A549 (cell line): Measurements from ENCODE around the gene RANGRF. TPM values are rescaled to one million over a fixed set of nuclear protein-coding genes. Genes with fewer than 3 reads are reported as not detected.
A peak's percentile ranks its signal among the peaks of the same experiment; 100 is the strongest.

Experiments used
- ATAC-seq, 2 experiments: fragments of 200-7000 bp in 1 of 2; fragments of >200 bp in 1 of 2; cut with Nextera tagmentation in 1 of 2; cut with Tn5 transposase in 1 of 2; 3 replicates each; pipeline versions ENCODE4 v1.8.0 to v1.9.1; 2018 to 2020; ENCODE audit warnings: mild to moderate bottlenecking in 1 of 2, moderate library complexity in 1 of 2
- CTCF ChIA-PET: fragments of 300-600 bp; sonication (Branson Sonifier 250); formaldehyde crosslinking; extraction: SDS; loops from one replicate; lab custom pipeline; 2021; ENCODE audit warnings: antibody characterized with exemption, inconsistent platforms; lab: Yijun Ruan, JAX
- POLR2A ChIA-PET: fragments of 350-600 bp; formaldehyde crosslinking; extraction: SDS; loops from one replicate; lab custom pipeline; 2021; ENCODE audit warnings: antibody characterized with exemption, inconsistent platforms; lab: Yijun Ruan, JAX
- DNase-seq, 2 experiments: peaks; one replicate each; pipeline versions ENCODE4 v3.0.0 to v3.0.0-alpha.2; 2011 to 2016; ENCODE audit warnings: low read depth in 1 of 2, low spot score in 1 of 2
- FAIRE-seq: peaks from 2 replicates; lab custom pipeline; 2011; peaks lifted over from hg19 to GRCh38; lab: Jason Lieb, UNC
- H3K27ac ChIP-seq, 2 experiments: fragments of >200 bp; sonication (Bioruptor Twin); formaldehyde crosslinking; 3 replicates each; pipeline ENCODE4 v1.5.1; 2016 to 2017
- H3K4me1 ChIP-seq: fragments of >200 bp; sonication (Bioruptor Twin); formaldehyde crosslinking; 3 replicates; pipeline ENCODE4 v1.6.1; 2016
- H3K4me2 ChIP-seq: fragments of >200 bp; sonication (Bioruptor Twin); formaldehyde crosslinking; 3 replicates; pipeline ENCODE4 v1.6.1; 2016
- H3K4me3 ChIP-seq: fragments of >200 bp; sonication (Bioruptor Twin); formaldehyde crosslinking; 3 replicates; pipeline ENCODE4 v1.5.1; 2016
- H3K9me3 ChIP-seq: fragments of >200 bp; sonication (Bioruptor Twin); formaldehyde crosslinking; 3 replicates; pipeline ENCODE4 v1.6.1; 2016
- CHD2 ChIP-seq: fragments of 150-350 bp; IDR thresholded peaks from 2 replicates; pipeline ENCODE4 v1.6.1; 2014; ENCODE audit warnings: low read length; ENCODE audit not compliant: partially characterized antibody
- CHD4 ChIP-seq: fragments of 200-600 bp; sonication (generic); IDR thresholded peaks from 2 replicates; pipeline ENCODE4 v1.6.1; 2016; ENCODE audit warnings: antibody characterized with exemption, mild to moderate bottlenecking, borderline replicate concordance
- EHF ChIP-seq: fragments of 250-450 bp; sonication (Bioruptor Pico); IDR thresholded peaks from 2 replicates; pipeline ENCODE4 v1.5.0; 2020; ENCODE audit warnings: mild to moderate bottlenecking
- EHMT2 ChIP-seq: fragments of 200-600 bp; sonication (generic); IDR thresholded peaks from 2 replicates; pipeline ENCODE4 v1.6.1; 2016; ENCODE audit warnings: antibody characterized with exemption, low read depth, mild to moderate bottlenecking, moderate library complexity
- ESRRA ChIP-seq: fragments of 150-350 bp; IDR thresholded peaks from 2 replicates; pipeline ENCODE4 v1.6.1; 2014; ENCODE audit warnings: mild to moderate bottlenecking, low read length, borderline replicate concordance
- FOSB ChIP-seq: fragments of 250-450 bp; sonication (Bioruptor Pico); IDR thresholded peaks from 2 replicates; pipeline ENCODE4 v1.5.0; 2020; ENCODE audit warnings: mild to moderate bottlenecking, moderate library complexity
- FOSL2 ChIP-seq, 2 experiments: fragments of 450-650 bp in 1 of 2; fragments of >200 bp in 1 of 2; sonication (Bioruptor Twin) in 1 of 2; formaldehyde crosslinking; IDR thresholded peaks; 2 replicates each; pipeline versions ENCODE4 v1.5.0 to v1.6.1; 2016 to 2020; ENCODE audit warnings: mild to moderate bottlenecking in 1 of 2, moderate library complexity in 1 of 2
- FOXS1 ChIP-seq: fragments of 250-450 bp; sonication (Bioruptor Pico); IDR thresholded peaks from 2 replicates; pipeline ENCODE4 v1.5.0; 2020; ENCODE audit warnings: mild to moderate bottlenecking, moderate library complexity
- GATA3 ChIP-seq: IDR thresholded peaks from 2 replicates; pipeline ENCODE4 v1.6.1; 2012; ENCODE audit warnings: borderline replicate concordance
- HOXA7 ChIP-seq: fragments of 250-450 bp; sonication (Bioruptor Pico); IDR thresholded peaks from 2 replicates; pipeline ENCODE4 v1.5.0; 2020; ENCODE audit warnings: mild to moderate bottlenecking, moderate library complexity
- JUN ChIP-seq, 2 experiments: fragments of >200 bp; sonication (Bioruptor Twin); formaldehyde crosslinking; IDR thresholded peaks; 2 replicates in 1 of 2; 3 replicates in 1 of 2; pipeline ENCODE4 v1.6.1; 2016 to 2017
- JUNB ChIP-seq: fragments of >200 bp; sonication (Bioruptor Twin); formaldehyde crosslinking; IDR thresholded peaks from 2 replicates; pipeline ENCODE4 v1.6.1; 2016
- KDM1A ChIP-seq: fragments of 200-600 bp; sonication (generic); IDR thresholded peaks from 2 replicates; pipeline ENCODE4 v1.6.1; 2016; ENCODE audit warnings: low read depth, mild to moderate bottlenecking
- KDM5A ChIP-seq: fragments of 200-600 bp; sonication (generic); IDR thresholded peaks from 2 replicates; pipeline ENCODE4 v1.6.1; 2016; ENCODE audit warnings: antibody characterized with exemption, mild to moderate bottlenecking
- MAFK ChIP-seq: fragments of 450-650 bp; IDR thresholded peaks from 2 replicates; pipeline ENCODE4 v1.6.1; 2014; ENCODE audit not compliant: partially characterized antibody
- MAZ ChIP-seq: fragments of 150-350 bp; IDR thresholded peaks from 2 replicates; pipeline ENCODE4 v1.6.1; 2014; ENCODE audit warnings: antibody characterized with exemption, low read depth, low read length, borderline replicate concordance
- NFE2L2 ChIP-seq: fragments of 150-350 bp; conservative IDR thresholded peaks from 2 replicates; pipeline ENCODE4 v1.6.1; 2014; ENCODE audit warnings: low read length
- PHF8 ChIP-seq: fragments of 200-600 bp; sonication (generic); IDR thresholded peaks from 2 replicates; pipeline ENCODE4 v1.6.1; 2016; ENCODE audit warnings: low read depth, mild to moderate bottlenecking, antibody characterized with exemption, moderate library complexity, borderline replicate concordance
- POLR2AphosphoS2 ChIP-seq: conservative IDR thresholded peaks from 2 replicates; pipeline ENCODE4 v1.6.1; 2012; ENCODE audit warnings: low read length, improper control_type of control experiment, inconsistent platforms
- RAD21 ChIP-seq, 2 experiments: fragments of >200 bp in 1 of 2; sonication (Bioruptor Twin) in 1 of 2; formaldehyde crosslinking in 1 of 2; IDR thresholded peaks in 1 of 2; conservative IDR thresholded peaks in 1 of 2; 2 replicates in 1 of 2; 3 replicates in 1 of 2; pipeline ENCODE4 v1.6.1; 2012 to 2018; ENCODE audit warnings: inconsistent platforms in 1 of 2
- ZC3H11A ChIP-seq: fragments of 450-650 bp; IDR thresholded peaks from 2 replicates; pipeline ENCODE4 v1.6.1; 2014; ENCODE audit warnings: antibody characterized with exemption, mild to moderate bottlenecking
- ZSCAN20 ChIP-seq: fragments of 250-450 bp; sonication (Bioruptor Pico); IDR thresholded peaks from 2 replicates; pipeline ENCODE4 v1.8.0; 2022; ENCODE audit warnings: mild to moderate bottlenecking, moderate library complexity
- WGBS: methylation state at CpG from one replicate; pipeline ENCODE4 v1.1.6; 2017; ENCODE audit errors: missing lambda C conversion rate; 5-methylcytosine and 5-hydroxymethylcytosine counted together
- polyA plus RNA-seq, 4 experiments: library from polyadenylated mRNA; depleted of rRNA in 3 of 4; stranded (reverse); fragments of >200 nt; fragmentation: RNase III in 1 of 4; extraction: RNeasy Plus Mini Kit Qiagen cat#74134 plus additional on column Dnase treatment in 1 of 4; gene quantifications; 2 replicates in 3 of 4; 3 replicates in 1 of 4; pipeline ENCODE4 v1.2.3, GENCODE V29; 2011 to 2017
- TF ChIP-seq, protein P1 (sequence below): fragments of >200 bp; sonication (Bioruptor Twin); formaldehyde crosslinking; IDR thresholded peaks from 3 replicates; pipeline ENCODE4 v1.6.1; 2016
- TF ChIP-seq, protein P2 (sequence below): fragments of >200 bp; sonication (Bioruptor Twin); formaldehyde crosslinking; IDR thresholded peaks from 2 replicates; pipeline ENCODE4 v1.6.1; 2016
- TF ChIP-seq, protein P3 (sequence below): IDR thresholded peaks from 2 replicates; pipeline ENCODE4 v1.6.1; 2012; ENCODE audit warnings: low read depth, borderline replicate concordance
- TF ChIP-seq, protein P4 (sequence below): fragments of 150-350 bp; IDR thresholded peaks from 2 replicates; pipeline ENCODE4 v1.6.1; 2014; ENCODE audit warnings: low read depth, mild to moderate bottlenecking, low read length
- TF ChIP-seq, protein P5 (sequence below): fragments of 450-650 bp; IDR thresholded peaks from 2 replicates; pipeline ENCODE4 v1.6.1; 2014; ENCODE audit warnings: antibody characterized with exemption

The RANGRF gene
- polyA plus RNA-seq, 2 of the 4 experiments (the other 2 are of a cell fraction): 47.2 to 56.4 TPM

DNA sequence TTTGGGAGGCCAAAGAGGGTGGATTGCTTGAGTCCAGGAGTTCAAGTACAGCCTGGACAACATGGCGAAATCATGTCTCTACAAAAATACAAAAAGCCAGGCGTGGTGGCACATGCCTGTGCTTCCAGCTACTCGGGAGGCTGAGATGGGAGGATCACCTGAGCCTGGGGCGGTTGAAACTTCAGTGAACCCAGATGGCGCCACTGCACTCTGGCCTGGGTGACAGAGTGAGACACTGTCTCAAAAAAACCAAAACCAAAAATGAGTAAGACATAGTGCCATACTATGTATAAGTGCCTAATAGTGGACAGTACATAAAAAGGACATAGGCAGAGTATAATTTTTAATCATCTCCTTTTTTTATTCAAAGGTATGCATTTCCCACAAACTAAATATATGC is 44.6 kb upstream of the RANGRF start:
- Histone ChIP-seq H3K9me3 (no peaks in the 10 kb centered on the region), H3K4me2 (no peak overlapping the region), H3K4me1 (no peaks in the 10 kb centered on the region), H3K4me3 (no peak overlapping the region), H3K27ac (no peak overlapping the region)
- FAIRE-seq (no peak), ATAC-seq (no peak), DNase-seq (peak in 1 of 2 experiments; percentile 31)
- 94% methylated on average over 5 of the region's 5 CpGs for WGBS
- POLR2A ChIA-PET: no interaction called here
- CTCF ChIA-PET: interaction anchor here (0.6 to 13.9 kb wide), 6 partner anchors 8 to 360 kb away, joined by 3 to 160 read pairs (median 5); no protein-coding TSS in a partner anchor
- TF ChIP-seq EHF (CRISPR knock-in tag): no peak
- TF ChIP-seq JUN (IDR thresholded peaks at IDR 0.05): no peak
- no peak for TF ChIP-seq FOSB (CRISPR knock-in tag)
- TF ChIP-seq, protein P1, sequence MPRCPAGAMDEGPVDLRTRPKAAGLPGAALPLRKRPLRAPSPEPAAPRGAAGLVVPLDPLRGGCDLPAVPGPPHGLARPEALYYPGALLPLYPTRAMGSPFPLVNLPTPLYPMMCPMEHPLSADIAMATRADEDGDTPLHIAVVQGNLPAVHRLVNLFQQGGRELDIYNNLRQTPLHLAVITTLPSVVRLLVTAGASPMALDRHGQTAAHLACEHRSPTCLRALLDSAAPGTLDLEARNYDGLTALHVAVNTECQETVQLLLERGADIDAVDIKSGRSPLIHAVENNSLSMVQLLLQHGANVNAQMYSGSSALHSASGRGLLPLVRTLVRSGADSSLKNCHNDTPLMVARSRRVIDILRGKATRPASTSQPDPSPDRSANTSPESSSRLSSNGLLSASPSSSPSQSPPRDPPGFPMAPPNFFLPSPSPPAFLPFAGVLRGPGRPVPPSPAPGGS: no peak
- TF ChIP-seq RAD21 (conservative IDR thresholded peaks at IDR 0.05 in 1 of 2, IDR thresholded peaks at IDR 0.05 in 1 of 2): no peak
- no peak for TF ChIP-seq ESRRA

DNA sequence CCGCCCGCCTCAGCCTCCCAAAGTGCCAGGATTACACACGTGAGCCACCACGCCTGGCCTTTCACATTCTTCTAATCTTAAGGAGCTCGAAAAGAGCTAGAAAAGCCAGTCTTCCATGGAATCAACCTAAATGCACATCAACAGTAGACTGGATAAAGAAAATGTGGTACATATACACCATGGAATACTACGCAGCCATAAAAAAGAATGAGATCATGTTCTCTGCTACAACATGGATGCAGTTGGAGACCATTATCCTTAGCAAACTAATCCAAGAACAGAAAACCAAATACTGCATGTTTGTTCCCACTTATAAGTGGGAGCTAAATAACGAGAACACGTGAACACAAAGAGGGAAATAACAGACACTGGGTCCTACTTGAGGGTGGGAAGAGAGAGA is 43.7 kb upstream of the RANGRF start:
- Histone ChIP-seq H3K4me1 (no peaks in the 10 kb centered on the region), H3K27ac (no peak overlapping the region), H3K9me3 (no peaks in the 10 kb centered on the region), H3K4me2 (no peak overlapping the region), H3K4me3 (no peak overlapping the region)
- TF ChIP-seq JUNB (no peak), KDM1A (0 out of 2 replicates have a peak, but pooled peaks have one; percentile 42)
- ChIA-PET CTCF (interaction anchor here (1.4 to 13.9 kb wide), 4 partner anchors 9 to 56 kb away, joined by 5 to 160 read pairs (median 10); no protein-coding TSS in a partner anchor), POLR2A (no interaction called here)
- 93% methylated on average over 8 of the region's 8 CpGs for WGBS
- no peak for FAIRE-seq
- ATAC-seq: no peak
- DNase-seq: no peak

DNA sequence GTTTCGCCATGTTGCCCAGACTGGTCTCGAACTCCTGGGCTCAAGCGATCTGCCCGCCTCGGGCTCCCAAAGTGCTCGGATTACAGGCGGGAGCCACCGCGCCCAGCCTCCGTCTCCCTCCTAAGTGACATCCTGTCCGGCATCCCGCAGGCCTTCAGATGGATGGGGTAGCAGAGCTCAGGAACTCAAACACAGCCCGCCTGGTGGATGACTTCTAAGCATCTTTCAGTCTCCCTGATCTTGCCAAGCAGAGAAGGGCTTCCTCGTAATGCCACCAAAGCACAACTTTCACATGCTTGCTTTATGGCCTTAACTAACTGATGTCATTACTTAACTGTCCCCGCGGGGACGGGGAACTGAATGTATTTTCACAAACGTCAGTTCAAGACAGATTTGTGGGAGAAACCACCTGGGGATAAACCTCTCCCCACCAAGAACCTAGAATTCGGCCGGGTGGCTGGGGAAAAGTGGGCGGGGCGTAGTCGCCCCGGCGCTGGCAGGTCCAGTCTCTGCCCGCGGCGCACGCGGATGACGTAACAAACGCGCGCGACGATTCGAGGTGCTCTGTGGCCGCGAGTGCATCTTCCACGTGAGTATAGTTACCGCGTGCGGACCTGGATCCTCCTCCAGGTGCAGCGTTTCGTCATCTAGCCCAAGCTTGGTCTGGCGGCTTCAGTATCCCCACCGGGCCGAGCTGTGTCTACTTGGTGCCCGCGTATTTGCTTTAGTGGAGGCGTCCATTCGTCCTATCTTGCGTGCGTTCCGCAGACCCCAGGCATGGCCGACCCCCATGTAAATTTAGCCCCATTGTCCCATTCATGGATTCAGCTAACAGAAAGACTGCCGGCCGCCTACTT is 39.5 kb upstream of the RANGRF start, which contains the start of gene PFAS:
TSS of gene PFAS (plus strand) at position 539 of the 857 bp plus-strand sequence. CDS start 4,649 bp downstream, outside the sequence.
- DNase-seq: peak; percentile 97
- peak; percentile 43 for FAIRE-seq
- Histone ChIP-seq H3K4me2 (peak within 1 kb of the TSS; percentile 84), H3K4me3 (peak within 1 kb of the TSS; percentile 74), H3K9me3 (no peaks in the 10 kb centered on the region), H3K27ac (peak within 1 kb of the TSS; percentile 97 to 99), H3K4me1 (peaks cover 8% of the 10 kb centered on the region)
- WGBS: under 1% methylated on average over 58 of the region's 58 CpGs
- ChIA-PET POLR2A (interaction anchor here (0.7 to 4.5 kb wide), 17 partner anchors 21 to 187 kb away, joined by 3 to 159 read pairs (median 4); partner anchors contain the start of genes BORCS6, HES7, KRABD2 and NDEL1), CTCF (interaction anchor here (0.8 to 13.9 kb wide), 13 partner anchors 9 to 154 kb away, joined by 3 to 160 read pairs (median 4); no protein-coding TSS in a partner anchor)
- ATAC-seq: peak; percentile 62 to 69
- no peak for TF ChIP-seq EHMT2
- TF ChIP-seq MAFK: no peak
- TF ChIP-seq, protein P2, sequence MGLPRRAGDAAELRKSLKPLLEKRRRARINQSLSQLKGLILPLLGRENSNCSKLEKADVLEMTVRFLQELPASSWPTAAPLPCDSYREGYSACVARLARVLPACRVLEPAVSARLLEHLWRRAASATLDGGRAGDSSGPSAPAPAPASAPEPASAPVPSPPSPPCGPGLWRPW: no peak
- no peak for TF ChIP-seq CHD2
- no peak for TF ChIP-seq FOXS1 (CRISPR knock-in tag)
- TF ChIP-seq ZC3H11A: no peak
- TF ChIP-seq, protein P3, sequence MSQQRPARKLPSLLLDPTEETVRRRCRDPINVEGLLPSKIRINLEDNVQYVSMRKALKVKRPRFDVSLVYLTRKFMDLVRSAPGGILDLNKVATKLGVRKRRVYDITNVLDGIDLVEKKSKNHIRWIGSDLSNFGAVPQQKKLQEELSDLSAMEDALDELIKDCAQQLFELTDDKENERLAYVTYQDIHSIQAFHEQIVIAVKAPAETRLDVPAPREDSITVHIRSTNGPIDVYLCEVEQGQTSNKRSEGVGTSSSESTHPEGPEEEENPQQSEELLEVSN: peak; percentile 82
- TF ChIP-seq EHF (CRISPR knock-in tag): no peak
- TF ChIP-seq NFE2L2: no peak
- peak; percentile 44; the same call in 1 of the 2 replicates for TF ChIP-seq GATA3
- peak; percentile 82 for TF ChIP-seq KDM5A
- TF ChIP-seq CHD4: no peak; the same call in 1 of the 2 replicates
- no peak for TF ChIP-seq MAZ
- peak; percentile 69; the same call in 1 of the 2 replicates for TF ChIP-seq KDM1A
- TF ChIP-seq, protein P4, sequence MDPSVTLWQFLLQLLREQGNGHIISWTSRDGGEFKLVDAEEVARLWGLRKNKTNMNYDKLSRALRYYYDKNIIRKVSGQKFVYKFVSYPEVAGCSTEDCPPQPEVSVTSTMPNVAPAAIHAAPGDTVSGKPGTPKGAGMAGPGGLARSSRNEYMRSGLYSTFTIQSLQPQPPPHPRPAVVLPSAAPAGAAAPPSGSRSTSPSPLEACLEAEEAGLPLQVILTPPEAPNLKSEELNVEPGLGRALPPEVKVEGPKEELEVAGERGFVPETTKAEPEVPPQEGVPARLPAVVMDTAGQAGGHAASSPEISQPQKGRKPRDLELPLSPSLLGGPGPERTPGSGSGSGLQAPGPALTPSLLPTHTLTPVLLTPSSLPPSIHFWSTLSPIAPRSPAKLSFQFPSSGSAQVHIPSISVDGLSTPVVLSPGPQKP: no peak
- no peak for TF ChIP-seq ZSCAN20 (CRISPR knock-in tag)
- no peak for TF ChIP-seq FOSL2 (IDR thresholded peaks at IDR 0.05)
- peak; percentile 43; the same call in 1 of the 2 replicates for TF ChIP-seq FOSL2 (CRISPR knock-in tag; IDR thresholded peaks at IDR 0.05)
- no peak for TF ChIP-seq RAD21 (conservative IDR thresholded peaks at IDR 0.05 in 1 of 2, IDR thresholded peaks at IDR 0.05 in 1 of 2)
- TF ChIP-seq PHF8: peak; percentile 47
- no peak for TF ChIP-seq POLR2AphosphoS2
- TF ChIP-seq, protein P5, sequence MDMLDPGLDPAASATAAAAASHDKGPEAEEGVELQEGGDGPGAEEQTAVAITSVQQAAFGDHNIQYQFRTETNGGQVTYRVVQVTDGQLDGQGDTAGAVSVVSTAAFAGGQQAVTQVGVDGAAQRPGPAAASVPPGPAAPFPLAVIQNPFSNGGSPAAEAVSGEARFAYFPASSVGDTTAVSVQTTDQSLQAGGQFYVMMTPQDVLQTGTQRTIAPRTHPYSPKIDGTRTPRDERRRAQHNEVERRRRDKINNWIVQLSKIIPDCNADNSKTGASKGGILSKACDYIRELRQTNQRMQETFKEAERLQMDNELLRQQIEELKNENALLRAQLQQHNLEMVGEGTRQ: peak; percentile 50; the same call in 1 of the 2 replicates
- TF ChIP-seq ESRRA: no peak
- no peak for TF ChIP-seq HOXA7
